ENCODE measurements around the gene CNTROB.

CNTROB gene, protein sequence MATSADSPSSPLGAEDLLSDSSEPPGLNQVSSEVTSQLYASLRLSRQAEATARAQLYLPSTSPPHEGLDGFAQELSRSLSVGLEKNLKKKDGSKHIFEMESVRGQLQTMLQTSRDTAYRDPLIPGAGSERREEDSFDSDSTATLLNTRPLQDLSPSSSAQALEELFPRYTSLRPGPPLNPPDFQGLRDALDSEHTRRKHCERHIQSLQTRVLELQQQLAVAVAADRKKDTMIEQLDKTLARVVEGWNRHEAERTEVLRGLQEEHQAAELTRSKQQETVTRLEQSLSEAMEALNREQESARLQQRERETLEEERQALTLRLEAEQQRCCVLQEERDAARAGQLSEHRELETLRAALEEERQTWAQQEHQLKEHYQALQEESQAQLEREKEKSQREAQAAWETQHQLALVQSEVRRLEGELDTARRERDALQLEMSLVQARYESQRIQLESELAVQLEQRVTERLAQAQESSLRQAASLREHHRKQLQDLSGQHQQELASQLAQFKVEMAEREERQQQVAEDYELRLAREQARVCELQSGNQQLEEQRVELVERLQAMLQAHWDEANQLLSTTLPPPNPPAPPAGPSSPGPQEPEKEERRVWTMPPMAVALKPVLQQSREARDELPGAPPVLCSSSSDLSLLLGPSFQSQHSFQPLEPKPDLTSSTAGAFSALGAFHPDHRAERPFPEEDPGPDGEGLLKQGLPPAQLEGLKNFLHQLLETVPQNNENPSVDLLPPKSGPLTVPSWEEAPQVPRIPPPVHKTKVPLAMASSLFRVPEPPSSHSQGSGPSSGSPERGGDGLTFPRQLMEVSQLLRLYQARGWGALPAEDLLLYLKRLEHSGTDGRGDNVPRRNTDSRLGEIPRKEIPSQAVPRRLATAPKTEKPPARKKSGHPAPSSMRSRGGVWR

DNA sequence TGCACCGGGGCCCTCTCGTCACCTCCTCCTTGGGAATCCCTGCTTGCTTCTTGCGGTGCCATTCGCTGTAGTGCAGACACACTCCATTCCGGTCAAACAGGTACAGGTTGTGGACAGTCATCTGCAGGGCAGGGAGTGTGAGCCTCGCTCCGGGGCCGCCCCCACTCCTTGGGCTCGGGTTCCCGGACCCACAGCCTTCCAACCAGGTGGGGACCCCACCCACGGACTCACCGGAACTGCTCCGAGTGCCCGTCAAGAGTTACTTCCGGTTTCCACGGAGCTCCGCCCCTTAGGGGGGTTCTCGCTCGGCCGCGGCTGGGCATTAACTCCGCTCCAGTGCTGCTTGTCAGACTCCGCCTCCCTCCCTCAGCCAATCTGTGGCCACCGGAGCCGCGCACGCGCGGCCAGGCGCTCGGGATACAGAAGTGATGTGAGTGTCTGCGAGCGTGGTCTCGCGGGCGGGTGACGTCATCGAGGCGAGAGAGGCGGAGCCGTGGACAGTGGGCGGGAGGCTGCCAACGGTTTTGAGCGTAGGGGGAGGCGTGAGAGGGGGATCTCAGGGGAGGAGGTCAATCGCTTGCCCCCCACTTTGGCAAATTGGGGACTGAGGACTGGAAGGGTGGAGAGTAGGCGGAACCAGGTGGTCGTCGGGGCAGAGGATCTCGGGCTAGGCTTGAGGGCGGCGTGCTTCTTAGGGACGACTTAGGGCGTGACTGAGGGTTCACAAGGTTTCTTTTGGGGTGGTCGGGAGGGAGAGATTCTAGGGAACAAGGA lies at the start of gene CNTROB, which contains the start of gene TRAPPC1:
TSS of gene CNTROB (plus strand) at position 498 of the 774 bp plus-strand sequence. CDS start 874 bp downstream, outside the sequence.
TSS of gene TRAPPC1 (minus strand) at position 238 of the 774 bp plus-strand sequence. CDS start at position 121, 117 bp downstream.
- H3K27me3 ChIP-seq (ENCODE audit: control insufficient read depth, insufficient read depth, low read length): peaks cover 42% of the 10 kb centered on the region
- H3K4me1 ChIP-seq (ENCODE audit: control insufficient read depth, insufficient read depth, low read length): peaks cover 2% of the 10 kb centered on the region
- H3K36me3 ChIP-seq (ENCODE audit: control insufficient read depth, insufficient read depth, low read length): peaks cover 4% of the 10 kb centered on the region
- H3K4me3 ChIP-seq (ENCODE audit: low read depth, low read length): peak within 1 kb of the TSS; percentile 99
- no peaks in the 10 kb centered on the region for H3K9me3 ChIP-seq (ENCODE audit: control insufficient read depth, insufficient read depth, low read length)
- peak within 1 kb of the TSS; percentile 65 for H3K9ac ChIP-seq (ENCODE audit: low read depth, low read length)

DNA sequence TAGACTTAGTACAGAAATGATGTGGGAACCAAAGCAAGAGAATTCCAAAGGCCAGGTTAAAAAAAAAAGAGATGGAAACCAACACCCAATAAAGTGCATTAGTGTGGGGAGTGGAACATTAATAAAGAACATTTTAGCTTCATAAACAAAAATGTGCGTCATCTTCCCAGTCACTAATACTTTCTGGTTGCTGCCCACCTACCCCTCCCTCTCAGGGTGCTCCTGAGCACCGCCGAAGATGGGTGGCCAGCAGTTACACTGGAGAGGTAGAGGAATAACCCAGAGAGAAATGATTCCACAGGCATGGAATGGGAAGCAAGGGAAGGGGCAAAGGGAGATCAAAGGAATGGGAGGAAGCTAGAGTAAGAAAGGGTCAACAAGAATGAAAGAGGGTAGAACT lies 49.4 kb upstream of the CNTROB start:
- Histone ChIP-seq H3K36me3 (ENCODE audit: control insufficient read depth, insufficient read depth, low read length) (no peaks in the 10 kb centered on the region), H3K4me3 (ENCODE audit: low read depth, low read length) (no peak overlapping the region), H3K4me1 (ENCODE audit: control insufficient read depth, insufficient read depth, low read length) (peaks cover 4% of the 10 kb centered on the region), H3K27me3 (ENCODE audit: control insufficient read depth, insufficient read depth, low read length) (no peaks in the 10 kb centered on the region), H3K9ac (ENCODE audit: low read depth, low read length) (no peak overlapping the region), H3K9me3 (ENCODE audit: control insufficient read depth, insufficient read depth, low read length) (no peaks in the 10 kb centered on the region)

DNA sequence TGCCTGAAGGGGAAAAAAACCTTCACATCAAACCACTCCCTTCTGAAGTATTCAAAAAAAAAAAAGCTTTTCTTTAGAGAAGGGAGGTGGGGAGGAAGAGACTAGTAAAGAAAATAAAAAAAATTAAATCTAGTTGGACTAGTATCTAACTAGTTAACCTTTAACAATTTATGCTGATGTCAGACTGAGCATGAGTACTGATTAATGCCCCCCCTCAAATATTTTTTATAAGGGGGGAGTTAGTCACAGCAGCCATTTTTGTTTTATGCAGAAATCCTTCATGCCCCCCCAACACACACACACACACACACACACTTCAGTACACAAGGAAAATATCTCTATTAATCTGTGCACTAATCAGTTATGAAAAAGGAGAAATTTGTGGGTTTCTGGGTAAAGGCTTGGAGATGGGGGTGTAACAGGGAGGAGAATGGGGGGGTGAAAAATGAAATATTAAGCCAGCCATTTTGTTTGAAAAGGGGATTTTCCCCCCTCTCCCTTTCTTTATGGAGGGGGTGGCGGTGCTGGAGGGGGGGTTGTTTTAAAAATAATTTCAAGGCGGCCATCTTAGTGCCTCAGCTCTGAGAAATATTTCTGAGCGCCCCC lies 48.1 kb upstream of the CNTROB start:
- no peaks in the 10 kb centered on the region for H3K36me3 ChIP-seq (ENCODE audit: control insufficient read depth, insufficient read depth, low read length)
- peaks cover 6% of the 10 kb centered on the region for H3K4me1 ChIP-seq (ENCODE audit: control insufficient read depth, insufficient read depth, low read length)
- no peaks in the 10 kb centered on the region for H3K9me3 ChIP-seq (ENCODE audit: control insufficient read depth, insufficient read depth, low read length)
- H3K27me3 ChIP-seq (ENCODE audit: control insufficient read depth, insufficient read depth, low read length): no peaks in the 10 kb centered on the region
- H3K4me3 ChIP-seq (ENCODE audit: low read depth, low read length): peak overlapping the region; percentile 11
- H3K9ac ChIP-seq (ENCODE audit: low read depth, low read length): no peak overlapping the region

DNA sequence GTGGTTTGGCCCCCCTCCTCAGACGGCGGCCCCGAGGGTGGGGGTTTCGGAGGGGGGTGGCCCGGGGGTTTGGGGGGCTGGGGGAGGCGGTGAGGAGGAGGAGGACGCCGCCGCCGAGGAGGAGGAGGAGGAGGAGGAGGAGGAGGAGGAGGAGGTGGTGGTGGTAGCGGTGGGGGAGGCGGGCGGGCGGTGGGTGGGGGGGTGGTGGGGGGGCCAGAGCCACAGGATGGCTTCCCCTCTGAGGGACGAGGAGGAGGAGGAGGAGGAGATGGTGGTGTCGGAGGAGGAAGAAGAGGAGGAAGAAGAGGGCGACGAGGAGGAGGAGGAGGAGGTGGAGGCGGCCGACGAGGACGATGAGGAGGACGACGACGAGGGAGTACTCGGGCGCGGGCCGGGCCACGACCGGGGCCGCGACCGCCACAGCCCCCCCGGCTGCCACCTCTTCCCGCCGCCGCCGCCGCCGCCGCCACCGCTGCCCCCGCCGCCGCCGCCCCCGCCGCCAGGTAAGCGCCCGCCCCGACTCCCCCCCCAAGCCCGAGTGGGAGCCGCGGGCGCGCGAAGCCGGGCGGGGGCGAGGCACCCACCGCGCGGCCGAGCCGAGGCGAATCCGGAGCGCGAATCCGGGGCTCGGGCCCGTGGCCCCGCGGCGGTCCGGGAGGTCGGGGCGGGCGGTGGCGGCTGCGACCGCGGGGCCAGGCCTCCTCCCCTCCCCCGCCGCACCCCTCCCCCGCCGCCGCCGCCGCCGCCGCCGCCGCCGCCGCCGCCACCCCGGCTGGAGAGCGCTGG lies 47.2 kb upstream of the CNTROB start:
- no peaks in the 10 kb centered on the region for H3K36me3 ChIP-seq (ENCODE audit: control insufficient read depth, insufficient read depth, low read length)
- peaks cover 6% of the 10 kb centered on the region for H3K4me1 ChIP-seq (ENCODE audit: control insufficient read depth, insufficient read depth, low read length)
- H3K4me3 ChIP-seq (ENCODE audit: low read depth, low read length): peak overlapping the region; percentile 85

DNA sequence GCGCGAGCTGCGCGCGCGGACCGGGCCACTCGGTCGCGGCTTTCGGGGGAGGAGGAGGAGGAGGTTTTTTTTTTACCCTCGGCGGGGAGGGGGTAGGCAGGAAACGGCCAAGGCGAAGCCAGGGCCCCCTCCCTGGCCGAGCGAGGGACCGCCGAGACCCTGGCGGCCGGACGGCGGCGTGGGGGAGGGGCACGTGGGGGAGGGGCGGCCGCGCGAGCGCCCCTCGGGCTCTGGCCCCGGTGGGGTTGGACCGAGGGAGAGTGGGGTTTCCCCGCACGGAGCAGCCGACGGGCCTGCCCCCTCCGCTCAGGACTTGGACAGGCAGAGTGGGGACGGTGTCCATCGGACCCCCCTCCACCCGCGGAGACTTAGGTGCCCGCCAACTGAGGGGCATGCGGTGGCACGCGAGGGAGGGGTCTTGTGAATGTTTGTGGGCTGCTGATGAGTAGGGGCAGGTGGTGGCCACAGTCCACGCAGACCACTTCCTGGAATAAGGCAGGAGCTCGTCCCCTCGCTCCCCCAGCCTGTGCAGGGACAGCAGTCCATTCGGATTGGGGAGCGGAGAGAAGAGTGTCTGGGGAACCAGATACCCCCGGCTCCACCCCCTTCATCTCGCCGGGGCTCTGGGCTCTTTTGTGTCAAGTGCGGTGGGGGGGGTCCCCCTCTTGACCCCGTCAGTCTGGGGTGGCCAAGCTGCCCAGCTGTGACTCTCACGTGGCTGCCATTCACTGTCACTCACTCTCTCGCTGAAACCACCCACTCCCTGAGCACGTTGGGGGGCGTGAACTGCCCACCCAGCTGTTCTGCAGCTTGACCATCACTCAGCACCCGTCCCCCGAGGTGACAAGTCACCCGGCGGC lies 46.4 kb upstream of the CNTROB start:
- Histone ChIP-seq H3K9me3 (ENCODE audit: control insufficient read depth, insufficient read depth, low read length) (no peaks in the 10 kb centered on the region), H3K27me3 (ENCODE audit: control insufficient read depth, insufficient read depth, low read length) (no peaks in the 10 kb centered on the region), H3K4me1 (ENCODE audit: control insufficient read depth, insufficient read depth, low read length) (peaks cover 6% of the 10 kb centered on the region), H3K4me3 (ENCODE audit: low read depth, low read length) (peak overlapping the region; percentile 85), H3K9ac (ENCODE audit: low read depth, low read length) (peak overlapping the region; percentile 65), H3K36me3 (ENCODE audit: control insufficient read depth, insufficient read depth, low read length) (no peaks in the 10 kb centered on the region)

More for the DNA sequence above, 47.2 kb upstream of the CNTROB start:
- no peak overlapping the region for H3K9ac ChIP-seq (ENCODE audit: low read depth, low read length)
- H3K27me3 ChIP-seq (ENCODE audit: control insufficient read depth, insufficient read depth, low read length): no peaks in the 10 kb centered on the region
- no peaks in the 10 kb centered on the region for H3K9me3 ChIP-seq (ENCODE audit: control insufficient read depth, insufficient read depth, low read length)

DNA sequence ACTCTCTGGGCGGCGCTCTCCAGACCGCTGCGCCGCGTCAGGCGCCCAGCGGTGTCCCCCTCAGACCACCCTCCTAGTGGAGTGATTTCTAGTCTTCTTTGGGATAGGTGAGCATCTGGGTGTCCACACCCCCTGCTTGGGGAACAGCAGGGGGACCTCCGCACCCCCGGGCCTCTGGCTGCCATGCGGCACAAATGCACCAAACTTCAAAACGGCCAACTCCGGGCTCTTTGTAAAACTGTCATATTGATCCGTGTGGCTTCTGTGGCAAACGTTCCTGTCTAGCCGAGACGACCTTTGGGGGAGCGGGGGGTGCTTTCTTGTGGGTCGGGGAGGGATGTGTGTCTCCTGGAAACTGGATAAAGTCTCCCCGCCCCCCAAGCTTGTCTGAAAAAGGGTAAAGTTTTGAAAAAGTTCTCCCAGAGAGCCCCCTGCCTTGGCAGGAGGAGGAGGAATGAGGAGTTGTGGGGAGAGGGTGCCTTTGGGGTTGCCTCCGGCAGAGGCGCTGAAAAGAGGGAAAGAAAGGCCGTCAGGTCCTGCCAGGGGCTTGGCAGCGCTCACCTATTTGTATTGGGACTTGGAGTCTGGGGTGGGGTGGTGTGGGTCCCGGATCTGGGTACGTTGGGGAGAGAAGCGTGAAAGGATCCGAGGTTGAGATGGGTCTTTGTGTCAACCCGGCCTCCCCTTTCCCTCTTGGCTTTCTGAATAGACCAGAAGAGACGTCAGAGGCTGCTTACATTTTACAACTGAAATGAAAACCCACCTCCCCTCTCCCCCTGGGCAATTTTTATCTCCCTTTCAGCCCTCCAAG lies 45.6 kb upstream of the CNTROB start:
- Histone ChIP-seq H3K4me3 (ENCODE audit: low read depth, low read length) (peak overlapping the region; percentile 85), H3K36me3 (ENCODE audit: control insufficient read depth, insufficient read depth, low read length) (peaks cover 4% of the 10 kb centered on the region)

DNA sequence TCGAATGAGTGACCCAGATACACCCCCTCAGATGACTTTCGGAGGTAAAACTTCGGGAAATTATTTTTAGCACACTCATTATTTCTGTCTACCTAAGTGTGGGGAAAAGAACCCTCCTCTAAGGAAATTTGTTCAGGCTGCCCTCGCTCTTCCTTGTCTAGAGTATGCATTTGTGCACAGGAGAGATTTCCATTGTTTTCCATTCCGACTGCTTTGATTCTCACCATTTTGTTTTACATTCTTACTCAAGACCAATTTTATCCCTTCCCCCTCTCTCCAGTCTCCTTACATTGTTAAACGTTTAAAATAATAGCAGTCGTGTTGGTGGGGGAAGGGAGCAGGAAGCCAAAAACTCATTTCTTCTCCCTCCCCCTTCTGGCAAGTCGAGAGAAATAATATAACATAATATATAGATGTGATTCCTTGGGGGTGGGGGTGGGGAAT lies 44.9 kb upstream of the CNTROB start:
- Histone ChIP-seq H3K4me1 (ENCODE audit: control insufficient read depth, insufficient read depth, low read length) (peaks cover 6% of the 10 kb centered on the region), H3K9ac (ENCODE audit: low read depth, low read length) (peak overlapping the region; percentile 9), H3K27me3 (ENCODE audit: control insufficient read depth, insufficient read depth, low read length) (no peaks in the 10 kb centered on the region), H3K9me3 (ENCODE audit: control insufficient read depth, insufficient read depth, low read length) (no peaks in the 10 kb centered on the region), H3K4me3 (ENCODE audit: low read depth, low read length) (peak overlapping the region; percentile 85), H3K36me3 (ENCODE audit: control insufficient read depth, insufficient read depth, low read length) (peaks cover 4% of the 10 kb centered on the region)

More for the DNA sequence above, 45.6 kb upstream of the CNTROB start:
- peaks cover 6% of the 10 kb centered on the region for H3K4me1 ChIP-seq (ENCODE audit: control insufficient read depth, insufficient read depth, low read length)
- H3K9ac ChIP-seq (ENCODE audit: low read depth, low read length): peak overlapping the region; percentile 9
- no peaks in the 10 kb centered on the region for H3K27me3 ChIP-seq (ENCODE audit: control insufficient read depth, insufficient read depth, low read length)
- H3K9me3 ChIP-seq (ENCODE audit: control insufficient read depth, insufficient read depth, low read length): no peaks in the 10 kb centered on the region

DNA sequence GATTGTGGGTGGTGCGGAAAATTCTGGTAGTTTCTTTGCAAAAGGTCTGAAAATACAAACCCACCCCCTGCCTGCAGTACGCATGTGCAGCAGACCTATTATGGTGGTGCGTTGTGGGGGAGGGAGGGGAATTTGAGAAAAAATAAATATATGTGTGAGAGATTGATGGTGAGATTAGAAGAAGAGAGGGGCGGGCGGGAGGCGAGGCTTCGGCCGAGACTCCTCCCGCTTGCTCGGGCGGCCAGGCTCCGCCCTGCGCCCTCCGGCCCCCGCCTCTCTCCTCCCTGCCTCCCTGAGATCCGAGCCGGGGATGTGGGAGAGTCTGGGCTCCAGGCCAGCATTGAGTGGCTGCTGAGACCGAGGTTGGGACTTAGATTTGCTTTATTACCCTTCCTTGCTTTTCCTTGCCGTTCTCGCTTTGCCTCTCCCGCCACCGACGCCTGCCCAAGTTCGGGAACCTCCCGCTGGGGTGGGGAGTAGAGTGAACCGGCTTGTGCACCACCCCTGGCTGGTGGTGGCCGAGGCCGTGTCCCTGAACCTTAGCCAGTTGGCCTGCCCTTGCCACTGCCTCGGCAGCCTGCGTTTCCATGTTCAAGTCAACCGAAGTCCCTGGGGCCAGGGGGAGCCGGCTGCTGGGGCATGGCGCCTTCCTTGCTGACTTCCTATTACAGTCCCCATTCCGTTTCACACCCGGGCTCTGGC lies 44.4 kb upstream of the CNTROB start:
- peaks cover 6% of the 10 kb centered on the region for H3K4me1 ChIP-seq (ENCODE audit: control insufficient read depth, insufficient read depth, low read length)
- H3K4me3 ChIP-seq (ENCODE audit: low read depth, low read length): peak overlapping the region; percentile 85
- peaks cover 4% of the 10 kb centered on the region for H3K36me3 ChIP-seq (ENCODE audit: control insufficient read depth, insufficient read depth, low read length)
- no peaks in the 10 kb centered on the region for H3K27me3 ChIP-seq (ENCODE audit: control insufficient read depth, insufficient read depth, low read length)
- peak overlapping the region; percentile 70 for H3K9ac ChIP-seq (ENCODE audit: low read depth, low read length)
- H3K9me3 ChIP-seq (ENCODE audit: control insufficient read depth, insufficient read depth, low read length): no peaks in the 10 kb centered on the region

All from iPS-15b (cell line).